HEK293T (cell line): ENCODE measurements around the gene C3orf70.

Source experiments
- BHLHE40 ChIP-seq: fragments of 450-650 bp; IDR thresholded peaks from 2 replicates; pipeline ENCODE4 v1.6.1; 2016; ENCODE audit warnings: mild to moderate bottlenecking, moderate library complexity, borderline replicate concordance
- FOXA1 ChIP-seq: fragments of 450-650 bp; IDR thresholded peaks from 2 replicates; pipeline ENCODE4 v1.6.1; 2016; ENCODE audit warnings: mild to moderate bottlenecking

GRCh38 chr3:185089343-185089742 is 63.5 kb downstream of the C3orf70 start:
- no peak for TF ChIP-seq FOXA1
- no peak for TF ChIP-seq BHLHE40
